Stomach (tissue), 9 donors: ENCODE measurements around the gene UXS1. TPM values are rescaled to one million over a fixed set of nuclear protein-coding genes. Genes with fewer than 3 reads are reported as not detected.
"Not testable (repeated sequence)": the region's sequence is repeated elsewhere in the genome, so short reads cannot be mapped to it uniquely, and the experiment has no call there.

ENCODE experiments used
- DNase-seq, 2 donors: peaks; one replicate each; pipeline versions ENCODE4 v3.0.0 to v3.0.0-alpha.2; 2013 to 2019
- H3K27ac ChIP-seq, 5 donors: fragments of 200-600 bp in 4 of 5; sonication (generic) in 4 of 5; one replicate each; pipeline ENCODE4 v1.5.1; 2013 to 2019; ENCODE audit warnings: mild to moderate bottlenecking in 1 of 5, moderate library complexity in 1 of 5
- H3K27me3 ChIP-seq, 3 donors: fragments of 200-600 bp; sonication (generic); one replicate each; pipeline ENCODE4 v1.5.1; 2017 to 2019; ENCODE audit warnings: mixed run types in 1 of 3
- H3K36me3 ChIP-seq, 4 donors: fragments of 200-600 bp; sonication (generic); 1 replicate in 3 of 4; 2 replicates in 1 of 4; pipeline ENCODE4 v1.5.1; 2016 to 2019
- H3K4me1 ChIP-seq, 4 donors: fragments of 200-600 bp; sonication (generic); one replicate each; pipeline ENCODE4 v1.5.1; 2016 to 2019
- H3K4me3 ChIP-seq, 4 donors: fragments of 200-600 bp; sonication (generic) in 3 of 4; one replicate each; pipeline ENCODE4 v1.5.1; 2016 to 2019; ENCODE audit warnings: mild to moderate bottlenecking in 1 of 4
- H3K9me3 ChIP-seq, 4 donors: fragments of 200-600 bp; sonication (generic); one replicate each; pipeline ENCODE4 v1.5.1; 2016 to 2019
- CTCF ChIP-seq, 7 experiments: fragments of 450-650 bp in 4 of 7; fragments of 200-600 bp in 3 of 7; sonication (generic) in 3 of 7; IDR thresholded peaks; one replicate each; pipeline ENCODE4 v1.5.1; 2016 to 2019; ENCODE audit warnings: antibody characterized with exemption in 7 of 7, control low read depth in 2 of 7, mild to moderate bottlenecking in 1 of 7
- EP300 ChIP-seq: sonication (generic); formaldehyde crosslinking; IDR thresholded peaks from one replicate; pipeline ENCODE4 v1.6.1; 2017; ENCODE audit warnings: antibody characterized with exemption
- POLR2A ChIP-seq, 4 donors: fragments of 450-650 bp; IDR thresholded peaks; one replicate each; pipeline ENCODE4 v1.6.1; 2016; ENCODE audit warnings: antibody characterized with exemption in 4 of 4, control low read depth in 2 of 4, mild to moderate bottlenecking in 1 of 4, moderate library complexity in 1 of 4
- POLR2AphosphoS5 ChIP-seq, 3 donors: sonication (generic); formaldehyde crosslinking; IDR thresholded peaks; one replicate each; pipeline ENCODE4 v1.6.1; 2016; ENCODE audit warnings: antibody characterized with exemption in 3 of 3
- WGBS, 5 donors: extraction: QIAGEN DNeasy Blood & Tissue Kit in 3 of 5; methylation state at CpG; one replicate each; pipeline versions ENCODE4 v1.1.5 to v1.1.7; 2013 to 2018; 5-methylcytosine and 5-hydroxymethylcytosine counted together
- intact Hi-C: fragments of 100-400 bp; cut with DNase I; formaldehyde crosslinking; loops from one replicate; pipeline ENCODE4 v1.15.1; 2023; ENCODE audit warnings: low total_unique reads
- polyA plus RNA-seq, 3 donors: library from polyadenylated mRNA; stranded (reverse); fragments of 200-250 nt; gene quantifications; one replicate each; pipeline ENCODE4 v1.2.3, GENCODE V29; 2013
- total RNA-seq, 5 donors: library from RNA; depleted of rRNA; stranded (reverse); fragments of >200 nt; gene quantifications; one replicate each; pipeline versions ENCODE4 v1.1.0 to v1.2.3, GENCODE V29; 2014 to 2016
- donor health status: healthy with polysubstance abuse.
- donor health status: Bipolar disorder and iron deficiency.
- donor health status: healthy.

The UXS1 gene
- total and polyA plus RNA-seq, 8 donors = 7.0 to 111 (median 16.8) TPM

DNA sequence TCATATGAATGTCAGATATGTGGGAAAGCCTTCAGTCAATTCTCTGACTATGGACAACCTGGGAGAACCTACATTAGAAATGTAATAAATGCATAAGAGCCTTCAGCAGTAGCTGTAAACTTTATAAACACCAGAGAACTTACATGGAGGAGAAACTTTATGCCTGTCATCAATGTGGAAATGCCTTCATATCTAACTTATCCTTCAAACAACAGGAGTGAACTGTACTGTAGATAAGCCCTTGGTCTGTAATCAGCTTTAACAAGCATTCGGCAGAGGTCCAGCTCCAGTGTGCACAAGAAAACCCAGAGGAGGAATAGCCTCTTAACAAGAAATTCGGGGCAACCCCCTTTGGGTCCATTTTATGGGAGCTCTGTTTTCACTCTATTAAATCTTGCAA is 14.8 kb upstream of the UXS1 start:
- DNase-seq = peak; percentile 38 to 67
- H3K4me3 ChIP-seq = no peak overlapping the region
- TF ChIP-seq POLR2A (IDR thresholded peaks at IDR 0.05) (no peak), CTCF (IDR thresholded peaks at IDR 0.05) (no peak), POLR2AphosphoS5 (IDR thresholded peaks at IDR 0.05) (peak in 2 of 3 donors; percentile 9 to 28), EP300 (no peak)
- H3K27me3 ChIP-seq = no peaks in the 10 kb centered on the region
- WGBS, 5 donors = 24 to 54% (median 47%) methylated on average over 2 of the region's 2 CpGs
- peaks cover 0 to 8% (median 0%) of the 10 kb centered on the region in 4 donors for H3K9me3 ChIP-seq
- no peak overlapping the region for H3K27ac ChIP-seq
- peaks cover 0 to 9% (median 4%) of the 10 kb centered on the region in 4 donors for H3K4me1 ChIP-seq
- H3K36me3 ChIP-seq = no peaks in the 10 kb centered on the region
- intact Hi-C loops = no loop called here

DNA sequence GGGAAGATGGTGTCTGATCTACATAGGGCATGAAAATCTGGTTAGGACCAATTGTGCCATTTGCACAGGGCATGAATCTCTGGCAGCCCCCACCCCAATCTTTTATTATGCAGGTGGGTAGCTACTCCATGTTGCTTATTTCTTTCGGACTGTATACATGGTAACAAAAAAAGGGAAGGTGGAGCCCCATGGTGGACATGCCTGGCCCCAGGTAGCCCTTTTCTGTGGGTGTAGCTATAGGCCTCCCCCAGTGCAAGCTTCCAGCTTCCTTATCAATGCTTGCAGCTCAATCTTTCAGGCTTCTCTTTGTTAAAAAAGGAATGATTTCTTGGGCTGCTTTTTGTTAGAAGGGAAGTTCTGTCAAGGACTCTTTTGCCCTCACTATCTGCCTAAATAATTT is 14.3 kb upstream of the UXS1 start:
- 71 to 89% (median 78%) methylated on average over 1 of the region's 1 CpG for WGBS, 5 donors

DNA sequence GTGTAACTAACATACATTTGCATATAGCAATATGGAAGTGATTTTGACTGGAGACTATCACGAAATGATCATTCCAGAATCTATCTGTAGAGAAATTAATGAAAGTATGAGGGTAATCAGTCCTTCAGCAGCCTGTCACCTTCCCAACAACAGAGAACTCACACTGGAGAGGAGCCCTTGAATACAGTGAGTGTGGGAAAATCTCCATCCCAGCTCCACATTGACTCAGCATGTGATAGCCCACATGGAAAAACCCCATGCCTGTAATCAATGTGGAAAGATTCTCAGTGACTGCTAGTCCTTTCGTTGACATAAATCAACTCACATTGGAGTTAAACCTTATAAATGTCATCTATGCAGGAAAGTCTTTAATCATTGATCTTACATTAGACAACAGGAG is 13.1 kb upstream of the UXS1 start:
- no peaks in the 10 kb centered on the region for H3K27me3 ChIP-seq
- intact Hi-C loops = no loop called here
- no peak overlapping the region for H3K27ac ChIP-seq
- no peaks in the 10 kb centered on the region for H3K36me3 ChIP-seq
- no peak for DNase-seq
- WGBS, 5 donors = 84 to 95% (median 94%) methylated on average over 2 of the region's 2 CpGs
- peaks cover 0 to 8% (median 0%) of the 10 kb centered on the region in 4 donors for H3K9me3 ChIP-seq
- TF ChIP-seq EP300 (no peak), POLR2AphosphoS5 (IDR thresholded peaks at IDR 0.05) (no peak), CTCF (IDR thresholded peaks at IDR 0.05) (no peak), POLR2A (IDR thresholded peaks at IDR 0.05) (no peak)
- peaks cover 0 to 9% (median 4%) of the 10 kb centered on the region in 4 donors for H3K4me1 ChIP-seq
- H3K4me3 ChIP-seq = no peak overlapping the region

More for the DNA sequence above, 14.3 kb upstream of the UXS1 start:
- Histone ChIP-seq H3K27me3 (no peaks in the 10 kb centered on the region), H3K9me3 (peaks cover 0 to 8% (median 0%) of the 10 kb centered on the region in 4 donors), H3K4me1 (peaks cover 0 to 9% (median 4%) of the 10 kb centered on the region in 4 donors), H3K4me3 (no peak overlapping the region), H3K27ac (no peak overlapping the region), H3K36me3 (no peaks in the 10 kb centered on the region)
- no peak for TF ChIP-seq EP300
- TF ChIP-seq CTCF (IDR thresholded peaks at IDR 0.05) = no peak
- TF ChIP-seq POLR2AphosphoS5 (IDR thresholded peaks at IDR 0.05) = no peak
- no peak for TF ChIP-seq POLR2A (IDR thresholded peaks at IDR 0.05)
- intact Hi-C loops = no loop called here
- DNase-seq = no peak

DNA sequence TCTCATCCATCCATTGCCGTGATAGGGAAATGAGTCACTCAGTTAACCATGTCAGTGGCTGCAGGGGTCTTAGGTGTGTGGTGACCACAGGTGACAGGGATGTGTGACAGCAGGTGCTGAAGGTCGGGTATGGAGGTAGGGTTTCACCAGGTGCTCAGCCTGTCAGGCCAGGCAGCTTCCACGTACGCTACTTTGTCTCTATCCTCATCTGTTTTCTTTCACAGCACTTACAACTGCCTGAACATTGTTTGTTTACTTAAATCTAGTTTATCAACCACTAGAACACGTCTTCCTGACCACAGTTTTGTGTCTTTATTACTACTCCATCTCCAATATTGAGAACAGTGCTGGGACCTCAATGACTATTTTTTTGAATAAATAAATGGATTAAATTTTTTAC is 11.4 kb upstream of the UXS1 start:
- TF ChIP-seq POLR2AphosphoS5 (IDR thresholded peaks at IDR 0.05) (no peak), CTCF (IDR thresholded peaks at IDR 0.05) (no peak)
- Histone ChIP-seq H3K9me3 (peaks cover 0 to 8% (median 0%) of the 10 kb centered on the region in 4 donors), H3K4me1 (peaks cover 0 to 9% (median 4%) of the 10 kb centered on the region in 4 donors), H3K4me3 (no peak overlapping the region), H3K36me3 (no peaks in the 10 kb centered on the region), H3K27ac (no peak overlapping the region), H3K27me3 (no peaks in the 10 kb centered on the region)
- intact Hi-C loops = no loop called here
- 28 to 63% (median 44%) methylated on average over 4 to 5 of the region's 5 CpGs for WGBS, 5 donors
- DNase-seq = no peak

- H3K4me3 ChIP-seq, intact Hi-C loops, DNase-seq, H3K4me1 ChIP-seq, H3K27me3 ChIP-seq, H3K36me3 ChIP-seq, H3K9me3 ChIP-seq, H3K27ac ChIP-seq: not testable (repeated sequence)
- 50 to 88% (median 82%) methylated on average over 1 of the region's 1 CpG for WGBS, 5 donors
Observed at GRCh38 chr2:106204551-106204950, 10.4 kb upstream of the UXS1 start.
